ENCODE data around the gene AGBL4. TPM values are rescaled to one million over a fixed set of nuclear protein-coding genes. Genes with fewer than 3 reads are reported as not detected.
A peak's percentile ranks its signal among the peaks of the same experiment; 100 is the strongest.

The AGBL4 gene
- total RNA-seq, 4 donors from 2014 or later, result 0.13 TPM; not detected in 3

GRCh38 chr1:48820491-48820890, 1203.3 kb downstream of the AGBL4 start:
- no peak for DNase-seq (ENCODE audit: extremely low spot score)
- 98% methylated on average over 3 of the region's 3 CpGs for WGBS
- Histone ChIP-seq H3K4me3 (no peak overlapping the region), H3K36me3 (no peaks in the 10 kb centered on the region), H3K4me1 (no peaks in the 10 kb centered on the region), H3K27ac (replicated peaks in 1 of 4) (no peak overlapping the region), H3K9me3 (no peaks in the 10 kb centered on the region), H3K27me3 (no peaks in the 10 kb centered on the region)
- intact Hi-C loops (cut with DNase I), result no loop called here
- TF ChIP-seq, protein P1, sequence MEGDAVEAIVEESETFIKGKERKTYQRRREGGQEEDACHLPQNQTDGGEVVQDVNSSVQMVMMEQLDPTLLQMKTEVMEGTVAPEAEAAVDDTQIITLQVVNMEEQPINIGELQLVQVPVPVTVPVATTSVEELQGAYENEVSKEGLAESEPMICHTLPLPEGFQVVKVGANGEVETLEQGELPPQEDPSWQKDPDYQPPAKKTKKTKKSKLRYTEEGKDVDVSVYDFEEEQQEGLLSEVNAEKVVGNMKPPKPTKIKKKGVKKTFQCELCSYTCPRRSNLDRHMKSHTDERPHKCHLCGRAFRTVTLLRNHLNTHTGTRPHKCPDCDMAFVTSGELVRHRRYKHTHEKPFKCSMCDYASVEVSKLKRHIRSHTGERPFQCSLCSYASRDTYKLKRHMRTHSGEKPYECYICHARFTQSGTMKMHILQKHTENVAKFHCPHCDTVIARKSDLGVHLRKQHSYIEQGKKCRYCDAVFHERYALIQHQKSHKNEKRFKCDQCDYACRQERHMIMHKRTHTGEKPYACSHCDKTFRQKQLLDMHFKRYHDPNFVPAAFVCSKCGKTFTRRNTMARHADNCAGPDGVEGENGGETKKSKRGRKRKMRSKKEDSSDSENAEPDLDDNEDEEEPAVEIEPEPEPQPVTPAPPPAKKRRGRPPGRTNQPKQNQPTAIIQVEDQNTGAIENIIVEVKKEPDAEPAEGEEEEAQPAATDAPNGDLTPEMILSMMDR (IDR thresholded peaks at IDR 0.05), result no peak
- TF ChIP-seq POLR2A (IDR thresholded peaks at IDR 0.05; ENCODE audit: low read depth) (no peak), EP300 (IDR thresholded peaks at IDR 0.05) (no peak), POLR2AphosphoS5 (IDR thresholded peaks at IDR 0.05) (no peak)

DNA sequence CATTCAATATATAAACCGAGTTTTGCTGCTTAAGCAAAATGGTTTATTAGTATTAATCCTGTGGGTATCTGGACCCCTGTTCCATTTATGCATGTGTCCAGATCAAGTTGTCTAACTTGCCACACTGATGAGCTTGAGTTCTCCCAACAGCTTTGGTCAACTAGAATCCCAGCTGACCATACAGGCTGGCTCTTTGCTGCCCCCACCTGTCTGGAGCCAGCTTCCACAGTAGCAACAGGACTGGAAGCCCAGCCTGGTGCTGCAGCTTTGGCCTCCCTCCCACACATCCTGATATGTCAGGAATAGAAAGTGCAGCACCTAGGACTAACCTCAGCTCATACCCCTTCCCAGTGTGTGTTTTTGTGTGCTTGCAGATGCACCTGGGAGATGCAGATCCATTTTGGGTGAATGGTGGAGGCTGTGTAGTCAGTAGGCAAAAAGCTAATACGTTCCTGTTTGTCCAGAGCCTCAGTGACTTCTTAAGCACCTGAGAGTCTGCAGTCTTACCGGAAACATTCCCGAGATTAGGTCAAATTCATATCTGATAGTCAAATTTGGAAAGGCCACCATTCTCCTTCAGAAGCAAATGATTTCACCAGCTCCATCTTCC, 1206.1 kb downstream of the AGBL4 start:
- Histone ChIP-seq H3K36me3 (no peaks in the 10 kb centered on the region), H3K4me3 (no peak overlapping the region), H3K27ac (replicated peaks in 1 of 4) (no peak overlapping the region), H3K27me3 (no peaks in the 10 kb centered on the region), H3K4me1 (no peaks in the 10 kb centered on the region), H3K9me3 (no peaks in the 10 kb centered on the region)
- TF ChIP-seq, protein P1 (IDR thresholded peaks at IDR 0.05), result peak; percentile 57 to 71 (median 64)
- TF ChIP-seq EP300 (IDR thresholded peaks at IDR 0.05), result no peak
- TF ChIP-seq POLR2AphosphoS5 (IDR thresholded peaks at IDR 0.05), result no peak
- no peak for TF ChIP-seq POLR2A (IDR thresholded peaks at IDR 0.05; ENCODE audit: low read depth)
- intact Hi-C loops (cut with DNase I), result loop anchor here (10.0 kb wide), 1 partner anchor 143 kb away; no protein-coding TSS in a partner anchor
- no peak for DNase-seq (ENCODE audit: extremely low spot score)
- WGBS, result 64% methylated on average over 4 of the region's 4 CpGs

GRCh38 chr1:48810740-48811139, 1213.0 kb downstream of the AGBL4 start:
- WGBS, result 45% methylated on average over 4 of the region's 4 CpGs
- intact Hi-C loops (cut with DNase I), result loop anchor here (10.0 kb wide), 1 partner anchor 136 kb away; no protein-coding TSS in a partner anchor
- Histone ChIP-seq H3K4me3 (no peak overlapping the region), H3K36me3 (no peaks in the 10 kb centered on the region), H3K9me3 (no peaks in the 10 kb centered on the region), H3K4me1 (no peaks in the 10 kb centered on the region), H3K27me3 (no peaks in the 10 kb centered on the region), H3K27ac (replicated peaks in 1 of 4) (no peak overlapping the region)
- no peak for TF ChIP-seq POLR2AphosphoS5 (IDR thresholded peaks at IDR 0.05)
- TF ChIP-seq, protein P1 (IDR thresholded peaks at IDR 0.05), result no peak
- TF ChIP-seq POLR2A (IDR thresholded peaks at IDR 0.05; ENCODE audit: low read depth), result no peak
- TF ChIP-seq EP300 (IDR thresholded peaks at IDR 0.05), result no peak
- DNase-seq (ENCODE audit: extremely low spot score), result no peak

DNA sequence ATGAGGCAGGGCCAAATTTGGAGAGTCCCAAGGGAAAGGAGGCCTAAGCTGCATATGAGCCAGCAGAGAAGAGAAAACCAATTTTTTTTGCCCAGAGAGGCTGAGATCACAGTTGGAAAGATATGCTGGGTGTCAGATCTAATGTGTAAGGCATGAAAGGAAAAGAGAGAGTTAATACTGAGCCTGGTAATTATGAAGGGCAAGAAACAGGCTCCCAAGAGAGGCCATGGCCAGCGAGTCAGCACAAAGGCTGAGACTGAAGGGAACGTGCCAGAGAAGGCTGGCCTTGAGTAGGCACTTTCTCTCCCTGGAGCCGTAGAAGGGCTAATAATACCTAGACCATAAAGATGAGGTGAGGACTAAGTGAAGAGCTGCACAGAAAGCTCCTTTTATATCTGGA, 1215.3 kb downstream of the AGBL4 start:
- Histone ChIP-seq H3K9me3 (no peaks in the 10 kb centered on the region), H3K27me3 (no peaks in the 10 kb centered on the region), H3K36me3 (no peaks in the 10 kb centered on the region), H3K4me3 (no peak overlapping the region), H3K4me1 (no peaks in the 10 kb centered on the region), H3K27ac (replicated peaks in 1 of 4) (no peak overlapping the region)
- WGBS, result 59% methylated on average over 3 of the region's 3 CpGs
- no peak for DNase-seq (ENCODE audit: extremely low spot score)
- TF ChIP-seq POLR2AphosphoS5 (IDR thresholded peaks at IDR 0.05) (no peak), EP300 (IDR thresholded peaks at IDR 0.05) (no peak), POLR2A (IDR thresholded peaks at IDR 0.05; ENCODE audit: low read depth) (no peak)
- TF ChIP-seq, protein P1 (IDR thresholded peaks at IDR 0.05), result no peak
- intact Hi-C loops (cut with DNase I), result no loop called here
